DND-41 (cell line): ENCODE results near the gene PTPN21.

Source experiments
- ATAC-seq: fragments of 200-7000 bp; cut with Tn5 transposase; 3 replicates; pipeline ENCODE4 v1.9.1; 2021; ENCODE audit warnings: low read depth; ENCODE audit not compliant: insufficient read depth
- DNase-seq: peaks from one replicate; pipeline ENCODE4 v3.0.0-alpha.2; 2020
- H2AFZ ChIP-seq: 2 replicates; pipeline ENCODE4 v1.6.0; 2012; ENCODE audit warnings: low read depth, low read length
- H3K27ac ChIP-seq: 2 replicates; pipeline ENCODE4 v1.5.1; 2012; ENCODE audit warnings: low read length, inconsistent platforms
- H3K27me3 ChIP-seq: fragments of 200-600 bp; sonication (generic); 2 replicates; pipeline ENCODE4 v1.6.0; 2012; ENCODE audit warnings: low read length, mild to moderate bottlenecking, inconsistent platforms; ENCODE audit not compliant: insufficient read depth, poor library complexity
- H3K36me3 ChIP-seq: 2 replicates; pipeline ENCODE4 v1.5.1; 2012; ENCODE audit warnings: low read length, inconsistent platforms; ENCODE audit not compliant: insufficient read depth
- H3K4me1 ChIP-seq: 2 replicates; pipeline ENCODE4 v1.5.1; 2012; ENCODE audit warnings: mild to moderate bottlenecking, low read length; ENCODE audit not compliant: insufficient read depth
- H3K4me2 ChIP-seq: 2 replicates; pipeline ENCODE4 v1.6.0; 2012; ENCODE audit warnings: mild to moderate bottlenecking, moderate library complexity, low read length, inconsistent platforms; ENCODE audit not compliant: insufficient read depth
- H3K4me3 ChIP-seq, 2 experiments: fragments of 200-600 bp in 1 of 2; shearing (Covaris generic) in 1 of 2; 2 replicates each; pipeline ENCODE4 v1.5.1; 2012 to 2016; ENCODE audit warnings: inconsistent platforms in 2 of 2, low read length in 2 of 2, mild to moderate bottlenecking in 2 of 2, low read depth in 1 of 2, moderate library complexity in 1 of 2
- H3K79me2 ChIP-seq: 2 replicates; pipeline ENCODE4 v1.6.0; 2012; ENCODE audit warnings: low read length, inconsistent platforms; ENCODE audit not compliant: insufficient read depth
- H3K9ac ChIP-seq: 2 replicates; pipeline ENCODE4 v1.6.0; 2012; ENCODE audit warnings: low read depth, mild to moderate bottlenecking, inconsistent platforms, low read length, moderate library complexity
- H3K9me3 ChIP-seq: 2 replicates; pipeline ENCODE4 v1.5.1; 2012; ENCODE audit warnings: low read length, moderate library complexity, mild to moderate bottlenecking, inconsistent platforms; ENCODE audit not compliant: insufficient read depth, severe bottlenecking
- H4K20me1 ChIP-seq: 2 replicates; pipeline ENCODE4 v1.6.0; 2012; ENCODE audit warnings: low read length; ENCODE audit not compliant: insufficient read depth
- EZH2 ChIP-seq: IDR thresholded peaks from 3 replicates; pipeline ENCODE4 v1.6.1; 2012; ENCODE audit warnings: borderline replicate concordance, low read depth, mild to moderate bottlenecking, moderate library complexity, low read length, inconsistent platforms; ENCODE audit not compliant: severe bottlenecking
- TF ChIP-seq, protein P1 (sequence below): IDR thresholded peaks from 2 replicates; pipeline ENCODE4 v1.5.1; 2012; ENCODE audit warnings: borderline replicate concordance, low read length, moderate library complexity, mild to moderate bottlenecking; ENCODE audit not compliant: poor library complexity, severe bottlenecking; ENCODE audit errors: extremely low read depth

Gene PTPN21

GRCh38 chr14:88470542-88471440 lies 84.0 kb downstream of the PTPN21 start:
- Histone ChIP-seq H3K4me3 (no peak overlapping the region), H3K36me3 (no peaks in the 10 kb centered on the region), H3K27me3 (no peaks in the 10 kb centered on the region), H4K20me1 (no peaks in the 10 kb centered on the region), H3K79me2 (no peaks in the 10 kb centered on the region), H3K4me2 (no peak overlapping the region), H2AFZ (no peak overlapping the region), H3K27ac (no peak overlapping the region), H3K4me1 (no peaks in the 10 kb centered on the region), H3K9me3 (no peaks in the 10 kb centered on the region), H3K9ac (no peak overlapping the region)
- no peak for DNase-seq
- no peak for ATAC-seq
- TF ChIP-seq EZH2, result no peak
- TF ChIP-seq, protein P1, sequence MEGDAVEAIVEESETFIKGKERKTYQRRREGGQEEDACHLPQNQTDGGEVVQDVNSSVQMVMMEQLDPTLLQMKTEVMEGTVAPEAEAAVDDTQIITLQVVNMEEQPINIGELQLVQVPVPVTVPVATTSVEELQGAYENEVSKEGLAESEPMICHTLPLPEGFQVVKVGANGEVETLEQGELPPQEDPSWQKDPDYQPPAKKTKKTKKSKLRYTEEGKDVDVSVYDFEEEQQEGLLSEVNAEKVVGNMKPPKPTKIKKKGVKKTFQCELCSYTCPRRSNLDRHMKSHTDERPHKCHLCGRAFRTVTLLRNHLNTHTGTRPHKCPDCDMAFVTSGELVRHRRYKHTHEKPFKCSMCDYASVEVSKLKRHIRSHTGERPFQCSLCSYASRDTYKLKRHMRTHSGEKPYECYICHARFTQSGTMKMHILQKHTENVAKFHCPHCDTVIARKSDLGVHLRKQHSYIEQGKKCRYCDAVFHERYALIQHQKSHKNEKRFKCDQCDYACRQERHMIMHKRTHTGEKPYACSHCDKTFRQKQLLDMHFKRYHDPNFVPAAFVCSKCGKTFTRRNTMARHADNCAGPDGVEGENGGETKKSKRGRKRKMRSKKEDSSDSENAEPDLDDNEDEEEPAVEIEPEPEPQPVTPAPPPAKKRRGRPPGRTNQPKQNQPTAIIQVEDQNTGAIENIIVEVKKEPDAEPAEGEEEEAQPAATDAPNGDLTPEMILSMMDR, result no peak

DNA sequence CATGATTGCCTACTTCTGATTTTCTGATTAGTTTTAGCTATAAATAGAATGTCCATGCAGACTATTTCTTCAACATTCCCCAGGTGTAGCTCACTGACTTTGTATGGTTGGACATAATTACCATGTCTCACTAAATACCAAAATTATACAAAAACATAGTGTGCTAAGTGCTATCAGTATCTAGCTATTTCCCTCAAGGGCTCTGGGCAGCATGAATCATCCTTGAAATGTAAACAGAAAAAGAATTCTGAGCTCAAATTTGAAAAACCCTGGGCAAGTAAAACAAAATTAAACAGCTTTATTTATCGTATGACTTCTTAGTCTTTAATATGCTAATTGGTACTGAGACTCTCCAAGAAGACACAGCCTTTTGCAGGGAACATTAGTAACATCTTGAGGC lies 86.4 kb downstream of the PTPN21 start:
- no peak overlapping the region for H3K27ac ChIP-seq
- no peak for ATAC-seq
- no peaks in the 10 kb centered on the region for H4K20me1 ChIP-seq

GRCh38 chr14:88463318-88463717 lies 91.5 kb downstream of the PTPN21 start:
- H3K79me2 ChIP-seq, result no peaks in the 10 kb centered on the region
- no peak overlapping the region for H3K27ac ChIP-seq
- no peaks in the 10 kb centered on the region for H4K20me1 ChIP-seq
- no peaks in the 10 kb centered on the region for H3K36me3 ChIP-seq
- H3K4me1 ChIP-seq, result no peaks in the 10 kb centered on the region
- peaks cover 7% of the 10 kb centered on the region for H3K9me3 ChIP-seq
- no peak overlapping the region for H3K4me3 ChIP-seq
- no peaks in the 10 kb centered on the region for H3K27me3 ChIP-seq
- ATAC-seq (peak; percentile 53; the same call in 1 of the 3 replicates), DNase-seq (peak; percentile 18)
- TF ChIP-seq EZH2, result no peak
- TF ChIP-seq, protein P1, result peak; percentile 58
- H3K9ac ChIP-seq, result no peak overlapping the region
- H2AFZ ChIP-seq, result no peak overlapping the region
- H3K4me2 ChIP-seq, result no peak overlapping the region

More for the DNA sequence above, 86.4 kb downstream of the PTPN21 start:
- Histone ChIP-seq H3K79me2 (no peaks in the 10 kb centered on the region), H3K4me3 (no peak overlapping the region), H3K9ac (no peak overlapping the region), H3K27me3 (no peaks in the 10 kb centered on the region), H3K36me3 (no peaks in the 10 kb centered on the region), H3K4me2 (no peak overlapping the region), H3K4me1 (no peaks in the 10 kb centered on the region), H3K9me3 (no peaks in the 10 kb centered on the region), H2AFZ (no peak overlapping the region)
- DNase-seq, result no peak
- TF ChIP-seq, protein P1, result no peak
